Measurements from ENCODE around the gene XPR1. TPM values are rescaled to one million over a fixed set of nuclear protein-coding genes. Genes with fewer than 3 reads are reported as not detected.

Gene XPR1
- total and polyA plus RNA-seq, 2 experiments from 2014 or later, result 18.1 to 36.4 TPM

- no peak for DNase-seq (ENCODE audit: low read depth in 1 of 2, low spot score in 1 of 2)
- Histone ChIP-seq H3K4me3 (no peak overlapping the region), H3K4me1 (ENCODE audit: low read depth) (peaks cover 16% of the 10 kb centered on the region), H3K27ac (no peak overlapping the region), H3K27me3 (no peaks in the 10 kb centered on the region), H3K36me3 (no peaks in the 10 kb centered on the region), H3K9me3 (ENCODE audit: low read depth) (no peaks in the 10 kb centered on the region)
- no peak for TF ChIP-seq CTCF (IDR thresholded peaks at IDR 0.05; ENCODE audit: low read depth, low read length)
These were observed 25.7 kb upstream of the XPR1 start for GRCh38 chr1:180606155-180606554.

GRCh38 chr1:180609643-180610555, 21.9 kb upstream of the XPR1 start:
- Histone ChIP-seq H3K27ac (peak overlapping the region; percentile 32), H3K9me3 (ENCODE audit: low read depth) (no peaks in the 10 kb centered on the region), H3K4me1 (ENCODE audit: low read depth) (peaks cover 31% of the 10 kb centered on the region), H3K27me3 (no peaks in the 10 kb centered on the region), H3K4me3 (no peak overlapping the region), H3K36me3 (no peaks in the 10 kb centered on the region)
- DNase-seq (ENCODE audit: low read depth in 1 of 2, low spot score in 1 of 2), result peak in 1 of 2 donors; percentile 81
- no peak for TF ChIP-seq CTCF (IDR thresholded peaks at IDR 0.05; ENCODE audit: low read depth, low read length)

GRCh38 chr1:180610556-180611015, 21.2 kb upstream of the XPR1 start:
- Histone ChIP-seq H3K4me1 (ENCODE audit: low read depth) (peaks cover 34% of the 10 kb centered on the region), H3K27ac (peak overlapping the region; percentile 52), H3K9me3 (ENCODE audit: low read depth) (no peaks in the 10 kb centered on the region), H3K36me3 (no peaks in the 10 kb centered on the region), H3K27me3 (no peaks in the 10 kb centered on the region), H3K4me3 (no peak overlapping the region)
- no peak for DNase-seq (ENCODE audit: low read depth in 1 of 2, low spot score in 1 of 2)
- no peak for TF ChIP-seq CTCF (IDR thresholded peaks at IDR 0.05; ENCODE audit: low read depth, low read length)

GRCh38 chr1:180611016-180611930, 20.5 kb upstream of the XPR1 start:
- Histone ChIP-seq H3K4me1 (ENCODE audit: low read depth) (peaks cover 34% of the 10 kb centered on the region), H3K36me3 (no peaks in the 10 kb centered on the region), H3K27me3 (no peaks in the 10 kb centered on the region), H3K9me3 (ENCODE audit: low read depth) (no peaks in the 10 kb centered on the region), H3K27ac (peak overlapping the region; percentile 52), H3K4me3 (no peak overlapping the region)
- TF ChIP-seq CTCF (IDR thresholded peaks at IDR 0.05; ENCODE audit: low read depth, low read length), result no peak
- peak in 1 of 2 donors; percentile 34 for DNase-seq (ENCODE audit: low read depth in 1 of 2, low spot score in 1 of 2)

- Histone ChIP-seq H3K4me1 (ENCODE audit: low read depth) (peaks cover 34% of the 10 kb centered on the region), H3K9me3 (ENCODE audit: low read depth) (no peaks in the 10 kb centered on the region), H3K4me3 (no peak overlapping the region), H3K36me3 (no peaks in the 10 kb centered on the region), H3K27me3 (no peaks in the 10 kb centered on the region), H3K27ac (no peak overlapping the region)
- no peak for DNase-seq (ENCODE audit: low read depth in 1 of 2, low spot score in 1 of 2)
- TF ChIP-seq CTCF (IDR thresholded peaks at IDR 0.05; ENCODE audit: low read depth, low read length), result no peak
These were observed 19.2 kb upstream of the XPR1 start for GRCh38 chr1:180612632-180613031.

Measured in cardiac muscle cell (in vitro differentiated cells and primary cell).